IMR-90 (cell line): Measurements from ENCODE around the gene SOX21. TPM values are rescaled to one million over a fixed set of nuclear protein-coding genes. Genes with fewer than 3 reads are reported as not detected.

Source experiments
- ATAC-seq: fragments of 200-7000 bp; cut with Tn5 transposase; 2 replicates; pipeline ENCODE4 v1.9.1; 2020; ENCODE audit warnings: low read depth, mild to moderate bottlenecking, moderate library complexity
- BruUV-seq: library from RNA; stranded (reverse); fragments of 400-500 nt; replicated peaks from 2 replicates; lab custom pipeline; 2021; lab: Mats Ljungman, UMichigan
- CTCF ChIA-PET: fragments of 300-600 bp; formaldehyde crosslinking; extraction: SDS; loops from one replicate; lab custom pipeline; 2021; ENCODE audit warnings: antibody characterized with exemption; lab: Yijun Ruan, JAX
- POLR2A ChIA-PET: fragments of 300-600 bp; sonication (Branson Sonifier 250); formaldehyde crosslinking; loops from one replicate; lab custom pipeline; 2022; ENCODE audit warnings: antibody characterized with exemption; ENCODE audit not compliant: unreplicated experiment; lab: Charles Lee
- DNase-seq: peaks from one replicate; pipeline ENCODE4 v3.0.0; 2013
- H2AFZ ChIP-seq: replicated peaks from 2 replicates; pipeline ENCODE3; 2013; ENCODE audit warnings: low read length, mild to moderate bottlenecking; ENCODE audit not compliant: poor library complexity
- H2AK5ac ChIP-seq: 2 replicates; pipeline ENCODE4 v1.6.1; 2013; ENCODE audit warnings: low read depth, low read length, inconsistent platforms
- H2AK9ac ChIP-seq: replicated peaks from 2 replicates; pipeline ENCODE3; 2013; ENCODE audit warnings: mild to moderate bottlenecking, low read depth, low read length, moderate library complexity; ENCODE audit not compliant: poor library complexity
- H2BK120ac ChIP-seq: 2 replicates; pipeline ENCODE4 v1.6.1; 2013; ENCODE audit warnings: low read depth, low read length, inconsistent platforms
- H2BK15ac ChIP-seq: 3 replicates; pipeline ENCODE4 v1.6.1; 2013; ENCODE audit warnings: low read depth, low read length, inconsistent platforms
- H2BK20ac ChIP-seq: 2 replicates; pipeline ENCODE4 v1.6.1; 2013; ENCODE audit warnings: low read depth, mild to moderate bottlenecking, inconsistent platforms, low read length, moderate library complexity
- H2BK5ac ChIP-seq: 2 replicates; pipeline ENCODE4 v1.6.1; 2013; ENCODE audit warnings: mild to moderate bottlenecking, low read depth, low read length, inconsistent platforms; ENCODE audit not compliant: poor library complexity, severe bottlenecking
- H3K14ac ChIP-seq: replicated peaks from 2 replicates; pipeline ENCODE4 v1.6.1; 2013; ENCODE audit warnings: low read depth, low read length, inconsistent platforms
- H3K18ac ChIP-seq: 2 replicates; pipeline ENCODE4 v1.6.1; 2013; ENCODE audit warnings: low read depth, low read length, control low read depth
- H3K23ac ChIP-seq: 2 replicates; pipeline ENCODE4 v1.6.1; 2013; ENCODE audit warnings: low read depth, low read length, inconsistent platforms
- H3K27ac ChIP-seq: 2 replicates; pipeline ENCODE4 v1.5.1; 2013; ENCODE audit warnings: mild to moderate bottlenecking, control low read depth, low read length; ENCODE audit not compliant: insufficient read depth
- H3K27me3 ChIP-seq: 2 replicates; pipeline ENCODE4 v1.6.1; 2013; ENCODE audit warnings: low read length; ENCODE audit not compliant: control insufficient read depth, insufficient read depth
- H3K36me3 ChIP-seq: 2 replicates; pipeline ENCODE4 v1.6.1; 2013; ENCODE audit warnings: low read length, mixed read lengths; ENCODE audit not compliant: control insufficient read depth, insufficient read depth
- H3K4ac ChIP-seq: 2 replicates; pipeline ENCODE4 v1.6.1; 2013; ENCODE audit warnings: low read depth, low read length, inconsistent platforms
- H3K4me1 ChIP-seq: 2 replicates; pipeline ENCODE4 v1.6.1; 2013; ENCODE audit warnings: low read length, mixed read lengths; ENCODE audit not compliant: control insufficient read depth, insufficient read depth
- H3K4me2 ChIP-seq: 2 replicates; pipeline ENCODE4 v1.6.1; 2013; ENCODE audit warnings: low read depth, mild to moderate bottlenecking, control low read depth, low read length, moderate library complexity
- H3K4me3 ChIP-seq: 2 replicates; pipeline ENCODE4 v1.5.1; 2013; ENCODE audit warnings: low read depth, mild to moderate bottlenecking, control low read depth, low read length, moderate library complexity; ENCODE audit not compliant: insufficient read depth
- H3K56ac ChIP-seq: 2 replicates; pipeline ENCODE4 v1.6.1; 2013; ENCODE audit warnings: low read length, inconsistent platforms; ENCODE audit not compliant: insufficient read depth; ENCODE audit errors: extremely low read depth
- H3K79me1 ChIP-seq, 2 experiments: 2 replicates each; pipeline ENCODE4 v1.6.1; 2013; ENCODE audit warnings: low read length in 2 of 2, inconsistent platforms in 1 of 2, low read depth in 1 of 2
- H3K9ac ChIP-seq: 2 replicates; pipeline ENCODE4 v1.6.1; 2013; ENCODE audit warnings: low read depth, low read length, control low read depth
- H3K9me1 ChIP-seq: 2 replicates; pipeline ENCODE4 v1.6.1; 2013; ENCODE audit warnings: low read length, inconsistent platforms; ENCODE audit not compliant: insufficient read depth
- H3K9me3 ChIP-seq: 2 replicates; pipeline ENCODE4 v1.6.1; 2013; ENCODE audit warnings: low read length; ENCODE audit not compliant: control insufficient read depth, insufficient read depth
- H4K20me1 ChIP-seq: 2 replicates; pipeline ENCODE4 v1.6.1; 2013; ENCODE audit warnings: low read length, inconsistent platforms; ENCODE audit not compliant: insufficient read depth
- H4K5ac ChIP-seq: 2 replicates; pipeline ENCODE4 v1.6.1; 2013; ENCODE audit warnings: mild to moderate bottlenecking, low read depth, low read length, control low read depth
- H4K8ac ChIP-seq, 2 experiments: 2 replicates each; pipeline ENCODE4 v1.6.1; 2013; ENCODE audit warnings: low read depth in 2 of 2, low read length in 2 of 2, control low read depth in 1 of 2, inconsistent platforms in 1 of 2
- H4K91ac ChIP-seq: 2 replicates; pipeline ENCODE4 v1.6.1; 2013; ENCODE audit warnings: low read depth, low read length, inconsistent platforms; ENCODE audit not compliant: insufficient read depth
- CEBPB ChIP-seq: IDR thresholded peaks from 2 replicates; pipeline ENCODE4 v1.6.1; 2012; ENCODE audit warnings: low read depth, low read length, improper control_type of control experiment
- MAFK ChIP-seq: IDR thresholded peaks from 2 replicates; pipeline ENCODE4 v1.6.1; 2012; ENCODE audit warnings: low read depth, low read length, improper control_type of control experiment
- MAZ ChIP-seq: IDR thresholded peaks from 2 replicates; pipeline ENCODE4 v1.6.1; 2012; ENCODE audit warnings: low read depth, mild to moderate bottlenecking, low read length, improper control_type of control experiment, moderate library complexity, borderline replicate concordance
- MXI1 ChIP-seq: IDR thresholded peaks from 2 replicates; pipeline ENCODE4 v1.6.1; 2012; ENCODE audit warnings: low read depth, mild to moderate bottlenecking, low read length, moderate library complexity, borderline replicate concordance
- NFE2L2 ChIP-seq: fragments of 150-350 bp; IDR thresholded peaks from 2 replicates; pipeline ENCODE4 v1.6.1; 2016; ENCODE audit warnings: low read depth, mild to moderate bottlenecking, low read length
- RCOR1 ChIP-seq: IDR thresholded peaks from 2 replicates; pipeline ENCODE4 v1.6.1; 2012; ENCODE audit warnings: mild to moderate bottlenecking, low read length, improper control_type of control experiment; ENCODE audit not compliant: insufficient replicate concordance
- RFX5 ChIP-seq: IDR thresholded peaks from 2 replicates; pipeline ENCODE4 v1.8.0; 2012; ENCODE audit warnings: low read depth, mild to moderate bottlenecking, low read length, moderate library complexity
- SMC3 ChIP-seq: fragments of 150-350 bp; IDR thresholded peaks from 2 replicates; pipeline ENCODE4 v1.6.1; 2016; ENCODE audit warnings: low read depth, mild to moderate bottlenecking, antibody characterized with exemption, low read length, moderate library complexity
- WGBS, 2 experiments: methylation state at CpG; one replicate each; pipeline versions ENCODE4 v1.1.5 to v1.1.7; 2013; ENCODE audit warnings: missing lambda C conversion rate in 2 of 2; ENCODE audit not compliant: insufficient read length in 1 of 2; ENCODE audit errors: extremely low coverage in 2 of 2; 5-methylcytosine and 5-hydroxymethylcytosine counted together
- dilution Hi-C: fragments of 300-500 bp; cut with HindIII; formaldehyde crosslinking; loops from one replicate; pipeline ENCODE4 v1.14.3; 2018; ENCODE audit warnings: low sequenced_read_pairs; ENCODE audit not compliant: unreplicated experiment
- in situ Hi-C: fragments of 300-500 bp; cut with MboI; formaldehyde crosslinking; loops from 3 replicates; pipeline ENCODE4 v1.14.3; 2019; ENCODE audit warnings: low sequenced_read_pairs, inconsistent platforms, mixed read lengths
- intact Hi-C: fragments of 100-400 bp; cut with micrococcal nuclease; formaldehyde crosslinking; loops from 2 replicates; pipeline ENCODE4 v1.10.0; 2022
- polyA plus RNA-seq, 3 experiments: library from polyadenylated mRNA; depleted of rRNA; stranded (reverse); fragments of >200 nt; gene quantifications; 2 replicates each; pipeline ENCODE4 v1.2.3, GENCODE V29; 2012; ENCODE audit warnings: low replicate concordance in 1 of 3
- total RNA-seq: library from RNA; depleted of rRNA; stranded (reverse); fragments of >200 nt; gene quantifications from 2 replicates; pipeline ENCODE4 v1.2.3, GENCODE V29; 2012
- TF ChIP-seq, protein P1 (sequence below): conservative IDR thresholded peaks from 2 replicates; pipeline ENCODE4 v1.5.1; 2012; ENCODE audit warnings: mild to moderate bottlenecking, low read depth, low read length, improper control_type of control experiment
- TF ChIP-seq, protein P2 (sequence below): fragments of 150-350 bp; IDR thresholded peaks from 2 replicates; pipeline ENCODE4 v1.6.1; 2017; ENCODE audit warnings: mild to moderate bottlenecking, antibody characterized with exemption, low read length, low read depth

Gene SOX21
- total and polyA plus RNA-seq, 2 of the 4 experiments (the other 2 are of a cell fraction) = not detected

DNA sequence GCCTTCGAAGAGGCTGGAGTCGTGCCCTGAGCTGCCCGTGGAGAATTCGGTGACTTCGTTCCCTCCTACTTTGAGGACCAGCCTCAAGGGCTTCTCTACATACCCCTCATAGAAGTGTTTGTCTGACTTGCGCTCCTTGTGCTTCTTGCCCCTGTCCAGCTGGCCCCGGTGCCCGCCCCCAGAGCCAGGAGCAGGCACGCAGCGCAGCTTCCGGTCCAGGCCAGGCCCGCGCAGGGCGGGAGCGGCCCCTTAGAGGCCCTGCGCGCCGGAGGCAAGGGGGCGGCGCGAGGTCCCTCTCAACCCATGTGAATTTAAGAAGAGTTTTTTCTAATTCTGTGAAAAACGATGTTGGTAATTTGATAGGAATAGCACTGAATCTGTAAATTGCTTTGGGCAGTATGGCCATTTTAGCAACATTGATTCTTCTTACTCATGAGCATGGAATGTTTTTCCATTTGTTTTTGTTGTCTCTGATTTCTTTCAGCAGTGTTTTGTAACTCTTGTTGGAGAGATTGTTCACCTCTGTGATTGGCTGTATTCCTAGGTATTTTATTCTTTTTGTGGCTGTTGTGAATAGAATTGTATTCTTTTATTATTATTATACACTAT lies 46.9 kb upstream of the SOX21 start (continued):
- TF ChIP-seq SMC3 (no peak), MAZ (no peak)

DNA sequence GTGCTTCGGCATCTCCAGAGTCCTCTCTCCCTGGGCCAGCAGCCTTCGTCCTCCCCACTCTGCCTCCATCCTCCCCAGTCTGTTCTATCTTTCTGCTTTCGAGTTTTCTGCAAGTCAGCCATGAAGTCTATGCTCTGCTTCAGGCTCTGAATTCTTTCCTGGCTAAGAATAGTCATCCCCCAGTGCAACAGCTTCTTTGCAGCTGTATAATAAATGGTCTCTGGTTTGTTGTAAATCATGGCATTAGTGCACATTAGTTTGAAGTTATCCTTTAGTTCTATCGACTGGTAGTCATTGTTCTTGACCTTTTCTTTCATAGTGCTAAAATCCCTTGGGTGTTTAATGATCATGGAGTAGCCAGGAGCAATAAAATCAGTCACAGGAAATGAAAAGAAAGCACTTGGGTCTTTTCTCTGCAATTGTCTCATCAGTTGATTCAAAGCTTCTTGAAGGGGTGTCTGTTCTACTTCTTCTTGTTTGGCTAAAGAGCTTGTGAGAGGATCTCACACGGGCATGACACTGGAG lies 46.2 kb upstream of the SOX21 start:
- in situ Hi-C loops (no loop called here), intact Hi-C loops (no loop called here), dilution Hi-C loops (no loop called here)
- Histone ChIP-seq H3K4ac (no peak overlapping the region), H3K9me1 (no peaks in the 10 kb centered on the region), H4K20me1 (no peaks in the 10 kb centered on the region), H4K8ac (no peak overlapping the region), H3K18ac (no peak overlapping the region), H3K36me3 (no peaks in the 10 kb centered on the region), H3K4me1 (no peaks in the 10 kb centered on the region), H2BK20ac (no peak overlapping the region), H3K27ac (no peak overlapping the region), H4K91ac (no peak overlapping the region), H2AFZ (no peak overlapping the region), H2BK15ac (no peak overlapping the region), H2BK120ac (no peak overlapping the region), H3K23ac (no peak overlapping the region), H3K56ac (no peak overlapping the region), H4K5ac (no peak overlapping the region), H2BK5ac (no peak overlapping the region), H2AK9ac (no peak overlapping the region), H3K14ac (no peak overlapping the region), H3K79me1 (no peaks in the 10 kb centered on the region), H2AK5ac (no peak overlapping the region), H3K4me3 (no peak overlapping the region), H3K27me3 (no peaks in the 10 kb centered on the region), H3K4me2 (no peak overlapping the region), H3K9ac (no peak overlapping the region), H3K9me3 (no peaks in the 10 kb centered on the region)
- ChIA-PET POLR2A (no interaction called here), CTCF (no interaction called here)
- WGBS, 2 experiments = 86% methylated on average over 1 of the region's 5 CpGs; no CpG with 5 or more reads in 1 of the 2 experiments
- TF ChIP-seq CEBPB = no peak
- no peak for TF ChIP-seq RFX5
- TF ChIP-seq, protein P1, sequence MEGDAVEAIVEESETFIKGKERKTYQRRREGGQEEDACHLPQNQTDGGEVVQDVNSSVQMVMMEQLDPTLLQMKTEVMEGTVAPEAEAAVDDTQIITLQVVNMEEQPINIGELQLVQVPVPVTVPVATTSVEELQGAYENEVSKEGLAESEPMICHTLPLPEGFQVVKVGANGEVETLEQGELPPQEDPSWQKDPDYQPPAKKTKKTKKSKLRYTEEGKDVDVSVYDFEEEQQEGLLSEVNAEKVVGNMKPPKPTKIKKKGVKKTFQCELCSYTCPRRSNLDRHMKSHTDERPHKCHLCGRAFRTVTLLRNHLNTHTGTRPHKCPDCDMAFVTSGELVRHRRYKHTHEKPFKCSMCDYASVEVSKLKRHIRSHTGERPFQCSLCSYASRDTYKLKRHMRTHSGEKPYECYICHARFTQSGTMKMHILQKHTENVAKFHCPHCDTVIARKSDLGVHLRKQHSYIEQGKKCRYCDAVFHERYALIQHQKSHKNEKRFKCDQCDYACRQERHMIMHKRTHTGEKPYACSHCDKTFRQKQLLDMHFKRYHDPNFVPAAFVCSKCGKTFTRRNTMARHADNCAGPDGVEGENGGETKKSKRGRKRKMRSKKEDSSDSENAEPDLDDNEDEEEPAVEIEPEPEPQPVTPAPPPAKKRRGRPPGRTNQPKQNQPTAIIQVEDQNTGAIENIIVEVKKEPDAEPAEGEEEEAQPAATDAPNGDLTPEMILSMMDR = no peak
- no peak for TF ChIP-seq NFE2L2
- no peak for TF ChIP-seq MAFK
- TF ChIP-seq, protein P2, sequence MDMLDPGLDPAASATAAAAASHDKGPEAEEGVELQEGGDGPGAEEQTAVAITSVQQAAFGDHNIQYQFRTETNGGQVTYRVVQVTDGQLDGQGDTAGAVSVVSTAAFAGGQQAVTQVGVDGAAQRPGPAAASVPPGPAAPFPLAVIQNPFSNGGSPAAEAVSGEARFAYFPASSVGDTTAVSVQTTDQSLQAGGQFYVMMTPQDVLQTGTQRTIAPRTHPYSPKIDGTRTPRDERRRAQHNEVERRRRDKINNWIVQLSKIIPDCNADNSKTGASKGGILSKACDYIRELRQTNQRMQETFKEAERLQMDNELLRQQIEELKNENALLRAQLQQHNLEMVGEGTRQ = no peak
- no peak for TF ChIP-seq MXI1
- no peak for TF ChIP-seq RCOR1
- BruUV-seq = no TSS peak
- ATAC-seq = no peak
- DNase-seq = no peak
